Gastrocnemius medialis (tissue), 4 donors: ENCODE data around the gene FTH1.

ENCODE experiments used
- CTCF ChIP-seq, 5 experiments: fragments of 450-650 bp in 3 of 5; fragments of 200-600 bp in 2 of 5; sonication (generic) in 2 of 5; IDR thresholded peaks in 4 of 5; conservative IDR thresholded peaks in 1 of 5; 1 replicate in 4 of 5; 2 replicates in 1 of 5; pipeline ENCODE4 v1.5.1; 2016 to 2019; ENCODE audit warnings: antibody characterized with exemption in 5 of 5, mild to moderate bottlenecking in 3 of 5, moderate library complexity in 3 of 5
- POLR2A ChIP-seq, 2 donors: fragments of 450-650 bp; IDR thresholded peaks; one replicate each; pipeline ENCODE4 v1.6.1; 2017; ENCODE audit warnings: antibody characterized with exemption in 2 of 2, mild to moderate bottlenecking in 2 of 2, moderate library complexity in 2 of 2

DNA sequence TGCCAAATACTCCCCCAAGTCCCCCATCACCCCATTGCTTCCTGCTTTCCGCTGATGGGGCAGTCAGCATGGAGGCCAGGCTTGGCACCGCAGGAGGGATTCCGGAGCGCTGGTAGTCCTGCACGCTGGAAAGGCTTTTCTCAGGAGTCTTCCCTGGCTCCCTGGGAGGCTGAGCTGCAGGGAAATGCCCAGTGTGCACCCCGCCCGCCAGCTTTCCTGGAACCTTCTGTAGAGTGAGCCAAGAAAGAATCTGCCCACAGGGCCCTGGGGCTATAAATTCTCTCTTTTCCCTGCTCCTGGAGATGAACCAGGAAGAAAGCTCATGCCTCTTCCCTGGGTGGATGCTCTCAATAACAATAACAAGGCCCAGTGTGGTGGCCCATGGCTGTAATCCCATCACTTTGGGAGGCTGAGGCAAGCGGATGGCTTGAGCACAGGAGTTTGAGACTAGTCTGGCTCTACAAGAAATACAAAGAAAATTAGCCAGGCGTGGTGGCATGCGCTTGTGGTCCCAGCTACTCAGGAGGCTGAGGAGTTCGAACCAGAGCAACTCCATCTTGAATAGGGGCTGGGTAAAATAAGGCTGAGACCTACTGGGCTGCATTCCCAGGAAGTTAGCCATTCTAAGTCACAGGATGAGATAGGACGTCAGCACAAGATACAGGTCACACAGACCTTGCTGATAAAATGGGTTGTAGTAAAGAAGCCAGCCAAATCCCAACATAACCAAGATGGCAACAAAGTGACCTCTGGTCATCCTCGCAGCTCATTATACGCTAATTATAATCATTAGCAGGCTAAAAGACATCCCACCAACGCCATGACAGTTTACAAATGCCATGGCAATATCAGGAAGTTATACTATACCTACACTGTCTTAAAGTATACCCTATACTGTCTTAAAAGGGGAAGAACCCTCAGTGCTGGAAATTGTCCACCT is 46.4 kb upstream of the FTH1 start:
- TF ChIP-seq POLR2A (IDR thresholded peaks at IDR 0.05) = no peak
- no peak for TF ChIP-seq CTCF (IDR thresholded peaks at IDR 0.05 in 4 of 5, conservative IDR thresholded peaks at IDR 0.05 in 1 of 5)
